IMR-90 (cell line): ENCODE data around the gene CTNNA2. TPM values are rescaled to one million over a fixed set of nuclear protein-coding genes. Genes with fewer than 3 reads are reported as not detected.

ENCODE experiments used
- ATAC-seq: fragments of 200-7000 bp; cut with Tn5 transposase; 2 replicates; pipeline ENCODE4 v1.9.1; 2020; ENCODE audit warnings: low read depth, mild to moderate bottlenecking, moderate library complexity
- BruUV-seq: library from RNA; stranded (reverse); fragments of 400-500 nt; replicated peaks from 2 replicates; lab custom pipeline; 2021; lab: Mats Ljungman, UMichigan
- CTCF ChIA-PET: fragments of 300-600 bp; formaldehyde crosslinking; extraction: SDS; loops from one replicate; lab custom pipeline; 2021; ENCODE audit warnings: antibody characterized with exemption; lab: Yijun Ruan, JAX
- POLR2A ChIA-PET: fragments of 300-600 bp; sonication (Branson Sonifier 250); formaldehyde crosslinking; loops from one replicate; lab custom pipeline; 2022; ENCODE audit warnings: antibody characterized with exemption; ENCODE audit not compliant: unreplicated experiment; lab: Charles Lee
- DNase-seq: peaks from one replicate; pipeline ENCODE4 v3.0.0; 2013
- H2AFZ ChIP-seq: replicated peaks from 2 replicates; pipeline ENCODE3; 2013; ENCODE audit warnings: low read length, mild to moderate bottlenecking; ENCODE audit not compliant: poor library complexity
- H2AK5ac ChIP-seq: 2 replicates; pipeline ENCODE4 v1.6.1; 2013; ENCODE audit warnings: low read depth, low read length, inconsistent platforms
- H2AK9ac ChIP-seq: replicated peaks from 2 replicates; pipeline ENCODE3; 2013; ENCODE audit warnings: mild to moderate bottlenecking, low read depth, low read length, moderate library complexity; ENCODE audit not compliant: poor library complexity
- H2BK120ac ChIP-seq: 2 replicates; pipeline ENCODE4 v1.6.1; 2013; ENCODE audit warnings: low read depth, low read length, inconsistent platforms
- H2BK15ac ChIP-seq: 3 replicates; pipeline ENCODE4 v1.6.1; 2013; ENCODE audit warnings: low read depth, low read length, inconsistent platforms
- H2BK20ac ChIP-seq: 2 replicates; pipeline ENCODE4 v1.6.1; 2013; ENCODE audit warnings: low read depth, mild to moderate bottlenecking, inconsistent platforms, low read length, moderate library complexity
- H2BK5ac ChIP-seq: 2 replicates; pipeline ENCODE4 v1.6.1; 2013; ENCODE audit warnings: mild to moderate bottlenecking, low read depth, low read length, inconsistent platforms; ENCODE audit not compliant: poor library complexity, severe bottlenecking
- H3K14ac ChIP-seq: replicated peaks from 2 replicates; pipeline ENCODE4 v1.6.1; 2013; ENCODE audit warnings: low read depth, low read length, inconsistent platforms
- H3K18ac ChIP-seq: 2 replicates; pipeline ENCODE4 v1.6.1; 2013; ENCODE audit warnings: low read depth, low read length, control low read depth
- H3K23ac ChIP-seq: 2 replicates; pipeline ENCODE4 v1.6.1; 2013; ENCODE audit warnings: low read depth, low read length, inconsistent platforms
- H3K27ac ChIP-seq: 2 replicates; pipeline ENCODE4 v1.5.1; 2013; ENCODE audit warnings: mild to moderate bottlenecking, control low read depth, low read length; ENCODE audit not compliant: insufficient read depth
- H3K27me3 ChIP-seq: 2 replicates; pipeline ENCODE4 v1.6.1; 2013; ENCODE audit warnings: low read length; ENCODE audit not compliant: control insufficient read depth, insufficient read depth
- H3K36me3 ChIP-seq: 2 replicates; pipeline ENCODE4 v1.6.1; 2013; ENCODE audit warnings: low read length, mixed read lengths; ENCODE audit not compliant: control insufficient read depth, insufficient read depth
- H3K4ac ChIP-seq: 2 replicates; pipeline ENCODE4 v1.6.1; 2013; ENCODE audit warnings: low read depth, low read length, inconsistent platforms
- H3K4me1 ChIP-seq: 2 replicates; pipeline ENCODE4 v1.6.1; 2013; ENCODE audit warnings: low read length, mixed read lengths; ENCODE audit not compliant: control insufficient read depth, insufficient read depth
- H3K4me2 ChIP-seq: 2 replicates; pipeline ENCODE4 v1.6.1; 2013; ENCODE audit warnings: low read depth, mild to moderate bottlenecking, control low read depth, low read length, moderate library complexity
- H3K4me3 ChIP-seq: 2 replicates; pipeline ENCODE4 v1.5.1; 2013; ENCODE audit warnings: low read depth, mild to moderate bottlenecking, control low read depth, low read length, moderate library complexity; ENCODE audit not compliant: insufficient read depth
- H3K56ac ChIP-seq: 2 replicates; pipeline ENCODE4 v1.6.1; 2013; ENCODE audit warnings: low read length, inconsistent platforms; ENCODE audit not compliant: insufficient read depth; ENCODE audit errors: extremely low read depth
- H3K79me1 ChIP-seq, 2 experiments: 2 replicates each; pipeline ENCODE4 v1.6.1; 2013; ENCODE audit warnings: low read length in 2 of 2, inconsistent platforms in 1 of 2, low read depth in 1 of 2
- H3K9ac ChIP-seq: 2 replicates; pipeline ENCODE4 v1.6.1; 2013; ENCODE audit warnings: low read depth, low read length, control low read depth
- H3K9me1 ChIP-seq: 2 replicates; pipeline ENCODE4 v1.6.1; 2013; ENCODE audit warnings: low read length, inconsistent platforms; ENCODE audit not compliant: insufficient read depth
- H3K9me3 ChIP-seq: 2 replicates; pipeline ENCODE4 v1.6.1; 2013; ENCODE audit warnings: low read length; ENCODE audit not compliant: control insufficient read depth, insufficient read depth
- H4K20me1 ChIP-seq: 2 replicates; pipeline ENCODE4 v1.6.1; 2013; ENCODE audit warnings: low read length, inconsistent platforms; ENCODE audit not compliant: insufficient read depth
- H4K5ac ChIP-seq: 2 replicates; pipeline ENCODE4 v1.6.1; 2013; ENCODE audit warnings: mild to moderate bottlenecking, low read depth, low read length, control low read depth
- H4K8ac ChIP-seq, 2 experiments: 2 replicates each; pipeline ENCODE4 v1.6.1; 2013; ENCODE audit warnings: low read depth in 2 of 2, low read length in 2 of 2, control low read depth in 1 of 2, inconsistent platforms in 1 of 2
- H4K91ac ChIP-seq: 2 replicates; pipeline ENCODE4 v1.6.1; 2013; ENCODE audit warnings: low read depth, low read length, inconsistent platforms; ENCODE audit not compliant: insufficient read depth
- MAZ ChIP-seq: IDR thresholded peaks from 2 replicates; pipeline ENCODE4 v1.6.1; 2012; ENCODE audit warnings: low read depth, mild to moderate bottlenecking, low read length, improper control_type of control experiment, moderate library complexity, borderline replicate concordance
- MXI1 ChIP-seq: IDR thresholded peaks from 2 replicates; pipeline ENCODE4 v1.6.1; 2012; ENCODE audit warnings: low read depth, mild to moderate bottlenecking, low read length, moderate library complexity, borderline replicate concordance
- WGBS, 2 experiments: methylation state at CpG; one replicate each; pipeline versions ENCODE4 v1.1.5 to v1.1.7; 2013; ENCODE audit warnings: missing lambda C conversion rate in 2 of 2; ENCODE audit not compliant: insufficient read length in 1 of 2; ENCODE audit errors: extremely low coverage in 2 of 2; 5-methylcytosine and 5-hydroxymethylcytosine counted together
- dilution Hi-C: fragments of 300-500 bp; cut with HindIII; formaldehyde crosslinking; loops from one replicate; pipeline ENCODE4 v1.14.3; 2018; ENCODE audit warnings: low sequenced_read_pairs; ENCODE audit not compliant: unreplicated experiment
- in situ Hi-C: fragments of 300-500 bp; cut with MboI; formaldehyde crosslinking; loops from 3 replicates; pipeline ENCODE4 v1.14.3; 2019; ENCODE audit warnings: low sequenced_read_pairs, inconsistent platforms, mixed read lengths
- intact Hi-C: fragments of 100-400 bp; cut with micrococcal nuclease; formaldehyde crosslinking; loops from 2 replicates; pipeline ENCODE4 v1.10.0; 2022
- polyA plus RNA-seq, 3 experiments: library from polyadenylated mRNA; depleted of rRNA; stranded (reverse); fragments of >200 nt; gene quantifications; 2 replicates each; pipeline ENCODE4 v1.2.3, GENCODE V29; 2012; ENCODE audit warnings: low replicate concordance in 1 of 3
- total RNA-seq: library from RNA; depleted of rRNA; stranded (reverse); fragments of >200 nt; gene quantifications from 2 replicates; pipeline ENCODE4 v1.2.3, GENCODE V29; 2012
- TF ChIP-seq, protein P1 (sequence below): fragments of 150-350 bp; IDR thresholded peaks from 2 replicates; pipeline ENCODE4 v1.6.1; 2017; ENCODE audit warnings: mild to moderate bottlenecking, antibody characterized with exemption, low read length, low read depth

Gene CTNNA2
- total and polyA plus RNA-seq, 2 of the 4 experiments (the other 2 are of a cell fraction): not detected

DNA sequence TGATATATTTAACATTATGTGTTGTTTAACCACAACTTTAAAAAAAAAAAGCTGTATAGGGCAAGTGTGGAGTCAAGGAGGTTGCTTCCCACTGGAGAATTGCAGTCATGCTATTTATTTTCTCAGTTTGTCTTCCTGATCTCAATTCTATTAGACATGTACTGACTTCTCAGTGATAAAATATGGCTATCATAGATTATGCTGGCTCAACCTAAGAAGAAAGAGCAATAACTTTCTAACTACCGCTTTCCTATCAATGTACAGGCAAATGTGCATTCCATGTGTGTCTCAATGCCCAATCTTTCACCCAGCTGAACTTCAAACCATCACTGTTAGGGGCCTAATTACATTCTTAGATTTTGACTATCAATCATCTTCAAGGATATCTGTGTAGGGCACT, 201.4 kb downstream of the CTNNA2 start:
- Histone ChIP-seq H3K36me3 (no peaks in the 10 kb centered on the region), H3K9ac (no peak overlapping the region), H2BK15ac (no peak overlapping the region), H2BK20ac (no peak overlapping the region), H3K27me3 (no peaks in the 10 kb centered on the region), H3K18ac (no peak overlapping the region), H3K79me1 (no peaks in the 10 kb centered on the region), H2AK9ac (no peak overlapping the region), H3K23ac (no peak overlapping the region), H3K14ac (no peak overlapping the region), H4K91ac (no peak overlapping the region), H3K27ac (no peak overlapping the region), H3K4me1 (peaks cover 6% of the 10 kb centered on the region; the same call in 1 of the 2 replicates), H3K9me3 (no peaks in the 10 kb centered on the region), H3K56ac (no peak overlapping the region), H4K20me1 (no peaks in the 10 kb centered on the region), H4K5ac (no peak overlapping the region), H2AFZ (no peak overlapping the region), H4K8ac (no peak overlapping the region), H3K9me1 (no peaks in the 10 kb centered on the region), H3K4me3 (no peak overlapping the region), H3K4ac (no peak overlapping the region), H3K4me2 (no peak overlapping the region), H2BK5ac (no peak overlapping the region), H2BK120ac (no peak overlapping the region), H2AK5ac (no peak overlapping the region)
- TF ChIP-seq MAZ (no peak), MXI1 (no peak)
- TF ChIP-seq, protein P1, sequence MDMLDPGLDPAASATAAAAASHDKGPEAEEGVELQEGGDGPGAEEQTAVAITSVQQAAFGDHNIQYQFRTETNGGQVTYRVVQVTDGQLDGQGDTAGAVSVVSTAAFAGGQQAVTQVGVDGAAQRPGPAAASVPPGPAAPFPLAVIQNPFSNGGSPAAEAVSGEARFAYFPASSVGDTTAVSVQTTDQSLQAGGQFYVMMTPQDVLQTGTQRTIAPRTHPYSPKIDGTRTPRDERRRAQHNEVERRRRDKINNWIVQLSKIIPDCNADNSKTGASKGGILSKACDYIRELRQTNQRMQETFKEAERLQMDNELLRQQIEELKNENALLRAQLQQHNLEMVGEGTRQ: no peak
- dilution Hi-C loops (no loop called here), in situ Hi-C loops (no loop called here), intact Hi-C loops (no loop called here)
- DNase-seq (no peak), ATAC-seq (no peak)
- WGBS, 2 experiments: no CpG with 5 or more reads among the region's 1 CpG
- ChIA-PET CTCF (interaction anchor here (0.8 to 1.7 kb wide), 2 partner anchors 11 to 18 kb away, joined by 3 to 5 read pairs; no protein-coding TSS in a partner anchor), POLR2A (no interaction called here)
- no TSS peak for BruUV-seq
